MM.1S (cell line): Measurements from ENCODE around the gene SV2B.
"Not testable (repeated sequence)": the region's sequence is repeated elsewhere in the genome, so short reads cannot be mapped to it uniquely, and the experiment has no call there.

ENCODE experiments used
- DNase-seq: peaks from one replicate; pipeline ENCODE4 v3.0.0-alpha.2; 2015
- H2AFZ ChIP-seq: fragments of 300-600 bp; sonication (generic); 2 replicates; pipeline ENCODE4 v1.6.0; 2016; ENCODE audit warnings: antibody characterized with exemption, low read length
- H3F3A ChIP-seq: fragments of 300-600 bp; sonication (generic); 2 replicates; pipeline ENCODE4 v1.6.1; 2016; ENCODE audit warnings: mild to moderate bottlenecking, antibody characterized with exemption, low read length, moderate library complexity, mixed read lengths; ENCODE audit not compliant: insufficient read depth
- H3K27ac ChIP-seq: fragments of 300-600 bp; sonication (generic); 2 replicates; pipeline ENCODE4 v1.5.1; 2016; ENCODE audit warnings: mild to moderate bottlenecking, low read length
- H3K27me3 ChIP-seq: fragments of 300-600 bp; sonication (generic); replicated peaks from 2 replicates; pipeline ENCODE4 v1.6.0; 2016; ENCODE audit warnings: low read length; ENCODE audit not compliant: insufficient read depth
- H3K36me3 ChIP-seq: fragments of 300-600 bp; sonication (generic); replicated peaks from 2 replicates; pipeline ENCODE4 v1.6.1; 2016; ENCODE audit warnings: mild to moderate bottlenecking, low read length, mixed read lengths; ENCODE audit not compliant: insufficient read depth
- H3K4me1 ChIP-seq: fragments of 300-600 bp; sonication (generic); 2 replicates; pipeline ENCODE4 v1.6.1; 2016; ENCODE audit warnings: low read length, mixed read lengths
- H3K4me2 ChIP-seq: fragments of 300-600 bp; sonication (generic); 2 replicates; pipeline ENCODE4 v1.6.0; 2016; ENCODE audit warnings: low read depth, low read length
- H3K4me3 ChIP-seq: fragments of 300-600 bp; sonication (generic); 2 replicates; pipeline ENCODE4 v1.5.1; 2016; ENCODE audit warnings: low read length, mixed read lengths
- H3K79me2 ChIP-seq: fragments of 300-600 bp; sonication (generic); 2 replicates; pipeline ENCODE4 v1.6.1; 2016; ENCODE audit warnings: mixed run types, low read length, mixed read lengths
- H3K9ac ChIP-seq: fragments of 300-600 bp; sonication (generic); 2 replicates; pipeline ENCODE4 v1.6.1; 2016; ENCODE audit warnings: low read length, mixed read lengths
- H3K9me2 ChIP-seq: fragments of 300-600 bp; sonication (generic); replicated peaks from 2 replicates; pipeline ENCODE4 v1.6.1; 2016; ENCODE audit warnings: mild to moderate bottlenecking, low read length, mixed read lengths; ENCODE audit not compliant: insufficient read depth
- H3K9me3 ChIP-seq: fragments of 300-600 bp; sonication (generic); replicated peaks from 2 replicates; pipeline ENCODE4 v1.6.1; 2016; ENCODE audit warnings: mild to moderate bottlenecking, low read length, mixed read lengths; ENCODE audit not compliant: insufficient read depth
- H4K20me1 ChIP-seq: fragments of 300-600 bp; sonication (generic); 2 replicates; pipeline ENCODE4 v1.6.1; 2016; ENCODE audit warnings: mild to moderate bottlenecking, low read length, moderate library complexity, mixed read lengths; ENCODE audit not compliant: insufficient read depth
- CTCF ChIP-seq: fragments of 300-600 bp; sonication (generic); IDR thresholded peaks from 2 replicates; pipeline ENCODE4 v1.5.1; 2016; ENCODE audit warnings: antibody characterized with exemption, low read length, mixed read lengths
- EZH2 ChIP-seq: fragments of 300-600 bp; sonication (generic); optimal IDR thresholded peaks from 2 replicates; pipeline ENCODE3; 2017; ENCODE audit warnings: low read depth, mild to moderate bottlenecking, antibody characterized with exemption, low read length, mixed read lengths
- EZH2phosphoT487 ChIP-seq: fragments of 300-600 bp; sonication (generic); IDR thresholded peaks from 2 replicates; pipeline ENCODE4 v1.6.1; 2018; ENCODE audit warnings: antibody characterized with exemption, low read length

The SV2B gene

DNA sequence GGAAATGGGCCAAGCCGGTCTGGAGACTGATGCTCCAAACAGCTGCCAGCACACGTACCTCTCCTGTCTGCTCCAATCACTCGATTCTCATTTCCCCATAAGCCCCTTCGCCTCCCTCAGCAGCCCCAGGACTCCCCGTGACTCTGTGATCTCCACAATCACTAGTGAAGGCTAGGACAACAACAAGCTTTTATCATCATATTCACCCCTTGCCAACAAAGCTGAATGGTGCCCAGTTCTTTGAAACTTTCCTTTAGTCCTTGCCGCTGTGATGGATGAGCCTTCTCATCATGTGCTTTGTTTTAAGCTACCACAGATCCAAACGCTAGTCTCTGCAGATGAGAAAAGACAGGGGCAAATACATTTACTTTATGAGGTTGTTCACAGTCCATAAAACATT, 242.0 kb downstream of the SV2B start:
- H3K9ac ChIP-seq: no peak overlapping the region
- no peak overlapping the region for H2AFZ ChIP-seq
- no peak overlapping the region for H3K27ac ChIP-seq
- no peak for DNase-seq
- no peaks in the 10 kb centered on the region for H3K9me3 ChIP-seq
- no peak overlapping the region for H3K4me3 ChIP-seq
- H3K4me2 ChIP-seq: no peak overlapping the region
- H3K27me3 ChIP-seq: no peaks in the 10 kb centered on the region
- H3K79me2 ChIP-seq: no peaks in the 10 kb centered on the region
- H3F3A ChIP-seq: peaks cover 17% of the 10 kb centered on the region
- peaks cover 19% of the 10 kb centered on the region for H3K4me1 ChIP-seq
- no peaks in the 10 kb centered on the region for H4K20me1 ChIP-seq
- no peaks in the 10 kb centered on the region for H3K9me2 ChIP-seq
- no peaks in the 10 kb centered on the region for H3K36me3 ChIP-seq
- TF ChIP-seq CTCF (no peak), EZH2 (no peak), EZH2phosphoT487 (no peak)

DNA sequence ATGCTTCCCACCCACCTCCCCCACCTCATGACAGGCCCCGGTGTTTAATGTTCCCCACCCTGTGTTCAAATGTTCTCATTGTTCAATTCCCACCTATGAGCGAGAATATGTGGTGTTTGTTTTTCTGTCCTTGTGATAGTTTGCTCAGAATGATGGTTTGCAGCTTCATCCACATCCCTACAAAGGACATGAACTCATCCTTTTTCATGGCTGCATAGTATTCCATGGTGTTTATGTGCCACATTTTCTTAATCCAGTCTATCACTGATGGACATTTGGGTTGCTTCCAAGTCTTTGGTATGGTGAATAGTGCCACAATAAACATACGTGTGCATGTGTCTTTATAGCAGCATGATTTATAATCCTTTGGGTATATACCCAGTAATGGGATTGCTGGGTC, 244.9 kb downstream of the SV2B start:
- peaks cover 15% of the 10 kb centered on the region for H3F3A ChIP-seq
- not testable (repeated sequence) for H4K20me1 ChIP-seq, H3K27me3 ChIP-seq

GRCh38 chr15:91345736-91346135, 245.7 kb downstream of the SV2B start:
- Histone ChIP-seq H3K27me3 (no peaks in the 10 kb centered on the region), H3F3A (peaks cover 15% of the 10 kb centered on the region), H3K4me2 (peak overlapping the region; percentile 58), H3K4me3 (0 out of 2 replicates have a peak overlapping the region, but pooled peaks have one; percentile 10), H4K20me1 (no peaks in the 10 kb centered on the region), H3K36me3 (no peaks in the 10 kb centered on the region), H3K27ac (peak overlapping the region; percentile 98), H3K9me3 (no peaks in the 10 kb centered on the region), H3K9ac (peak overlapping the region; percentile 55), H3K4me1 (peaks cover 20% of the 10 kb centered on the region), H3K9me2 (no peaks in the 10 kb centered on the region), H2AFZ (0 out of 2 replicates have a peak overlapping the region, but pooled peaks have one; percentile 28), H3K79me2 (no peaks in the 10 kb centered on the region)
- no peak for DNase-seq
- no peak for TF ChIP-seq EZH2phosphoT487
- TF ChIP-seq EZH2: no peak
- no peak for TF ChIP-seq CTCF

More for the DNA sequence above, 244.9 kb downstream of the SV2B start:
- H3K4me3 ChIP-seq, DNase-seq, H3K36me3 ChIP-seq, H3K4me2 ChIP-seq, H3K27ac ChIP-seq, H3K9ac ChIP-seq, H3K9me3 ChIP-seq, H3K79me2 ChIP-seq, H3K9me2 ChIP-seq, H2AFZ ChIP-seq: not testable (repeated sequence)
- peaks cover 20% of the 10 kb centered on the region for H3K4me1 ChIP-seq

DNA sequence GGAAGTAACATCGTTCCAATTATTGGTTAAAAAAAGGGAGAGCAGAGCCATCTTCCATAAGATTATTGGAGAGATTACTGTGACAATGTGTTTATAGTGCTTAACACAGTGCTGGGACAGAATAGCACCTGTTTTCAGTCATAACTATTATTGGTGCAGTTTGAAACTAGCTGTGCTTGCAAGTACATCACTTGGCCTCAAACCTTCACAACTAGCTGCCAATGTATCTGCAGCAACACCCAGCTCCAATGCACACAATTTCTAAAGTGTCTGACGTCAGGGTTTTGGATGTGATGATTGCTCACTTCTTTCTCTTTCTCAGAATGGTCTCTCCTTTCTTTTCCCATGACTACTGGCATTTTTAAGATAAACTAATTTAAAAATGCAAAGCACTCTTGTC, 246.2 kb downstream of the SV2B start:
- peaks cover 20% of the 10 kb centered on the region for H3K4me1 ChIP-seq
- no peaks in the 10 kb centered on the region for H3K9me3 ChIP-seq
- no peaks in the 10 kb centered on the region for H3K27me3 ChIP-seq
- TF ChIP-seq EZH2 (no peak), EZH2phosphoT487 (no peak), CTCF (no peak)
- H3F3A ChIP-seq: peaks cover 15% of the 10 kb centered on the region
- H3K27ac ChIP-seq: peak overlapping the region; percentile 98
- peak overlapping the region; percentile 58 for H3K4me2 ChIP-seq
- H2AFZ ChIP-seq: peak overlapping the region; percentile 68
- no peaks in the 10 kb centered on the region for H3K9me2 ChIP-seq
- no peaks in the 10 kb centered on the region for H3K36me3 ChIP-seq
- peak; percentile 92 for DNase-seq
- no peaks in the 10 kb centered on the region for H4K20me1 ChIP-seq
- no peaks in the 10 kb centered on the region for H3K79me2 ChIP-seq
- H3K4me3 ChIP-seq: 0 out of 2 replicates have a peak overlapping the region, but pooled peaks have one; percentile 10
- peak overlapping the region; percentile 59 for H3K9ac ChIP-seq
